NCI-H187 treated with DMSO at 0.1 percent for 48 hours (cell line): ENCODE data around the gene FAM20C.
"Not testable (repeated sequence)": the region's sequence is repeated elsewhere in the genome, so short reads cannot be mapped to it uniquely, and the experiment has no call there.

Source experiments
- DNase-seq: peaks from one replicate; lab custom pipeline; 2025; lab: John Stamatoyannopoulos, UW

FAM20C gene

GRCh38 chr7:192701-193480 lies 520 bp downstream of the FAM20C start:
- no peak for DNase-seq

- no peak for DNase-seq
These were observed 1.3 kb downstream of the FAM20C start for GRCh38 chr7:193481-194251.

GRCh38 chr7:194252-195009 lies 2.1 kb downstream of the FAM20C start:
- DNase-seq, result no peak

GRCh38 chr7:195010-195829 lies 2.8 kb downstream of the FAM20C start:
- no peak for DNase-seq

GRCh38 chr7:195830-196128 lies 3.4 kb downstream of the FAM20C start:
- no peak for DNase-seq

GRCh38 chr7:196283-196682 lies 3.9 kb downstream of the FAM20C start:
- DNase-seq, result no peak

GRCh38 chr7:196778-197321 lies 4.5 kb downstream of the FAM20C start:
- DNase-seq, result no peak

- no peak for DNase-seq
These were observed 5.3 kb downstream of the FAM20C start for GRCh38 chr7:197413-198335.

GRCh38 chr7:199483-200249 lies 7.3 kb downstream of the FAM20C start:
- DNase-seq, result no peak

GRCh38 chr7:200290-200689 lies 7.9 kb downstream of the FAM20C start:
- no peak for DNase-seq

GRCh38 chr7:200704-201103 lies 8.3 kb downstream of the FAM20C start:
- DNase-seq, result no peak

- no peak for DNase-seq
These were observed 12.0 kb downstream of the FAM20C start for GRCh38 chr7:204326-204725.

- no peak for DNase-seq
These were observed 13.0 kb downstream of the FAM20C start for GRCh38 chr7:205115-206010.

- not testable (repeated sequence) for DNase-seq
These were observed 14.0 kb downstream of the FAM20C start for GRCh38 chr7:206351-206750.

- no peak for DNase-seq
These were observed 15.2 kb downstream of the FAM20C start for GRCh38 chr7:207418-208129.

- no peak for DNase-seq
These were observed 15.8 kb downstream of the FAM20C start for GRCh38 chr7:208130-208673.

- DNase-seq, result no peak
These were observed 16.4 kb downstream of the FAM20C start for GRCh38 chr7:208816-209215.

GRCh38 chr7:209416-209815 lies 17.0 kb downstream of the FAM20C start:
- DNase-seq, result no peak
